Renal cortex interstitium (tissue), 11 donors: ENCODE measurements around the gene ZSWIM5. TPM values are rescaled to one million over a fixed set of nuclear protein-coding genes. Genes with fewer than 3 reads are reported as not detected.
"Not testable (repeated sequence)": the region's sequence is repeated elsewhere in the genome, so short reads cannot be mapped to it uniquely, and the experiment has no call there.

ENCODE experiments used
- DNase-seq, 11 donors: peaks; one replicate each; pipeline ENCODE4 v3.0.0-alpha.2; 2013; ENCODE audit warnings: low read depth in 9 of 11, low spot score in 4 of 11; ENCODE audit errors: extremely low read depth in 1 of 11
- polyA plus RNA-seq, 3 donors: library from polyadenylated mRNA; unstranded; fragments of 120-200 nt; gene quantifications; one replicate each; pipeline ENCODE4 v1.2.1, GENCODE V29; 2013; ENCODE audit not compliant: insufficient read length in 3 of 3

Gene ZSWIM5
- polyA plus RNA-seq, 3 donors = 6.5 to 7.1 (median 6.7) TPM

- DNase-seq = no peak
These were observed 210.8 kb downstream of the ZSWIM5 start for GRCh38 chr1:44995467-44996238.

- DNase-seq = no peak
These were observed 212.0 kb downstream of the ZSWIM5 start for GRCh38 chr1:44994309-44994898.

- no peak for DNase-seq
These were observed 217.8 kb downstream of the ZSWIM5 start for GRCh38 chr1:44988531-44989156.

GRCh38 chr1:44985747-44986359 is 220.6 kb downstream of the ZSWIM5 start:
- DNase-seq = no peak

GRCh38 chr1:44977372-44977771 is 229.0 kb downstream of the ZSWIM5 start:
- DNase-seq = not testable (repeated sequence)

GRCh38 chr1:44976252-44976651 is 230.2 kb downstream of the ZSWIM5 start:
- DNase-seq = no peak

GRCh38 chr1:44973645-44974044 is 232.8 kb downstream of the ZSWIM5 start:
- no peak for DNase-seq

- no peak for DNase-seq
These were observed 236.1 kb downstream of the ZSWIM5 start for GRCh38 chr1:44970317-44970716.

Other genes with a start within 250 kb of the ZSWIM5 start
- 10 to 100 TPM; 28.2 to 34.5 (median 34.2) TPM for gene EIF2B3, start 220.0 kb downstream of the ZSWIM5 start, polyA plus RNA-seq
- gene HECTD3, start 195.3 kb downstream of the ZSWIM5 start, polyA plus RNA-seq = 10 to 100 TPM; 32.2 to 35.2 (median 32.3) TPM
- gene UROD, start 194.4 kb downstream of the ZSWIM5 start, polyA plus RNA-seq = 100 to 1,000 TPM; 102 to 106 (median 105) TPM
- 1 to 10 TPM; 3.0 to 4.8 (median 3.7) TPM for gene HPDL, start 120.3 kb upstream of the ZSWIM5 start, polyA plus RNA-seq
- 10 to 100 TPM; 11.8 to 14.5 (median 14.4) TPM for gene TOE1, start 133.6 kb upstream of the ZSWIM5 start, polyA plus RNA-seq
- gene MUTYH, start 133.8 kb upstream of the ZSWIM5 start, polyA plus RNA-seq = 10 to 100 TPM; 24.2 to 35.6 (median 28.5) TPM